Smooth muscle cell (in vitro differentiated cells): ENCODE results near the gene CPVL. TPM values are rescaled to one million over a fixed set of nuclear protein-coding genes. Genes with fewer than 3 reads are reported as not detected.
A peak's percentile ranks its signal among the peaks of the same experiment; 100 is the strongest.

Source experiments
- DNase-seq: peaks from one replicate; lab custom pipeline; 2025; ENCODE audit not compliant: unreplicated experiment; lab: John Stamatoyannopoulos, UW
- H2AFZ ChIP-seq: fragments of 200-600 bp; sonication (generic); 2 replicates; pipeline ENCODE4 v1.6.0; 2016; ENCODE audit warnings: antibody characterized with exemption, low read depth, mild to moderate bottlenecking
- H3F3A ChIP-seq: fragments of 200-600 bp; sonication (generic); 2 replicates; pipeline ENCODE4 v1.6.0; 2017; ENCODE audit warnings: antibody characterized with exemption, low read depth
- H3K27ac ChIP-seq: fragments of 200-600 bp; sonication (generic); 2 replicates; pipeline ENCODE4 v1.5.1; 2016; ENCODE audit warnings: low read depth, mild to moderate bottlenecking
- H3K27me3 ChIP-seq: fragments of 200-600 bp; sonication (generic); 2 replicates; pipeline ENCODE4 v1.6.1; 2016; ENCODE audit warnings: low read depth, mild to moderate bottlenecking
- H3K36me3 ChIP-seq: fragments of 200-600 bp; sonication (generic); 2 replicates; pipeline ENCODE4 v1.5.1; 2016; ENCODE audit warnings: low read depth
- H3K4me1 ChIP-seq: fragments of 200-600 bp; sonication (generic); 2 replicates; pipeline ENCODE4 v1.5.1; 2016; ENCODE audit warnings: low read depth
- H3K4me2 ChIP-seq: fragments of 200-600 bp; sonication (generic); 2 replicates; pipeline ENCODE4 v1.6.0; 2016; ENCODE audit warnings: mild to moderate bottlenecking
- H3K4me3 ChIP-seq: fragments of 200-600 bp; sonication (generic); 2 replicates; pipeline ENCODE4 v1.5.1; 2016; ENCODE audit warnings: mild to moderate bottlenecking
- H3K79me2 ChIP-seq: fragments of 200-600 bp; sonication (generic); 2 replicates; pipeline ENCODE4 v1.6.0; 2016; ENCODE audit warnings: low read depth, mild to moderate bottlenecking
- H3K9ac ChIP-seq: fragments of 200-600 bp; sonication (generic); 2 replicates; pipeline ENCODE4 v1.6.0; 2016; ENCODE audit warnings: low read depth
- H3K9me3 ChIP-seq: fragments of 200-600 bp; sonication (generic); replicated peaks from 2 replicates; pipeline ENCODE4 v1.5.1; 2016; ENCODE audit warnings: low read depth
- H4K20me1 ChIP-seq: fragments of 200-600 bp; sonication (generic); 2 replicates; pipeline ENCODE4 v1.6.0; 2016; ENCODE audit warnings: low read depth
- CTCF ChIP-seq: fragments of 200-600 bp; sonication (generic); IDR thresholded peaks from 2 replicates; pipeline ENCODE4 v1.5.1; 2017; ENCODE audit warnings: borderline replicate concordance, mild to moderate bottlenecking, antibody characterized with exemption; ENCODE audit not compliant: insufficient read depth, poor library complexity, severe bottlenecking
- WGBS: methylation state at CpG from one replicate; pipeline ENCODE4 v1.1.7; 2016; ENCODE audit warnings: low lambda C conversion rate; 5-methylcytosine and 5-hydroxymethylcytosine counted together
- polyA plus RNA-seq: library from polyadenylated mRNA; unstranded; fragments of >200 nt; fragmentation: Nextera tagmentation; extraction: Ambion mirVana; gene quantifications from 2 replicates; pipeline ENCODE4 v1.2.1, GENCODE V29; 2016
- total RNA-seq: library from RNA; depleted of rRNA; stranded (reverse); fragments of >200 nt; gene quantifications from 2 replicates; pipeline ENCODE4 v1.2.3, GENCODE V29; 2014

The CPVL gene
- total and polyA plus RNA-seq, 2 experiments from 2014 or later = 7.2 to 29.8 TPM

GRCh38 chr7:28954946-28955345 lies 191.4 kb downstream of the CPVL start:
- Histone ChIP-seq H3K9ac (no peak overlapping the region), H3K27me3 (no peaks in the 10 kb centered on the region), H3F3A (peaks cover 40% of the 10 kb centered on the region), H3K79me2 (no peaks in the 10 kb centered on the region), H3K4me1 (peaks cover 22% of the 10 kb centered on the region), H3K36me3 (no peaks in the 10 kb centered on the region), H3K4me3 (no peak overlapping the region), H3K27ac (peak overlapping the region; percentile 56), H3K9me3 (no peaks in the 10 kb centered on the region), H4K20me1 (peaks cover 7% of the 10 kb centered on the region), H3K4me2 (peak overlapping the region; percentile 97), H2AFZ (no peak overlapping the region)
- no peak for DNase-seq
- WGBS = 83% methylated on average over 5 of the region's 5 CpGs
- TF ChIP-seq CTCF = no peak

DNA sequence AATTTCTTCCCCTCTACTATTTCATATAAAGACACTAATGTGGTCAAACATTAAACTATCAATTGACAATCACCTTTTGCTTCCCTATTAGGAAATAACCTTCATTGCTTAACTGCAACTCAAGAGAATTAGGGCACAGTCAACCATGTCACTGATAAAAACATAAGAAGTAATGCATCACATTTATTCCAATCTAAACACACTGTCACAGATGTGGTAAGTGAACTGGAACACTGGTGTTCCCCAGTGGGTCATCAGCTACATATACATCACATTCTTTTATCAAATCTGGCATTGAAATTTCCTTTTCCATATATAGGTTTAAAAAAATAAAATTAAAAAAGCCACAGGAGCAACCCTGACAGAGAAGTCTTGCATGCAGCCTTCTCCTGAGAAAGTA lies 191.9 kb downstream of the CPVL start:
- Histone ChIP-seq H4K20me1 (peaks cover 7% of the 10 kb centered on the region), H3K4me1 (peaks cover 22% of the 10 kb centered on the region), H3K79me2 (no peaks in the 10 kb centered on the region), H3K4me2 (peak overlapping the region; percentile 97), H3K4me3 (no peak overlapping the region), H3F3A (peaks cover 37% of the 10 kb centered on the region), H2AFZ (no peak overlapping the region), H3K27me3 (no peaks in the 10 kb centered on the region), H3K9ac (no peak overlapping the region), H3K36me3 (no peaks in the 10 kb centered on the region), H3K9me3 (no peaks in the 10 kb centered on the region), H3K27ac (peak overlapping the region; percentile 56)
- TF ChIP-seq CTCF = no peak
- DNase-seq = no peak

DNA sequence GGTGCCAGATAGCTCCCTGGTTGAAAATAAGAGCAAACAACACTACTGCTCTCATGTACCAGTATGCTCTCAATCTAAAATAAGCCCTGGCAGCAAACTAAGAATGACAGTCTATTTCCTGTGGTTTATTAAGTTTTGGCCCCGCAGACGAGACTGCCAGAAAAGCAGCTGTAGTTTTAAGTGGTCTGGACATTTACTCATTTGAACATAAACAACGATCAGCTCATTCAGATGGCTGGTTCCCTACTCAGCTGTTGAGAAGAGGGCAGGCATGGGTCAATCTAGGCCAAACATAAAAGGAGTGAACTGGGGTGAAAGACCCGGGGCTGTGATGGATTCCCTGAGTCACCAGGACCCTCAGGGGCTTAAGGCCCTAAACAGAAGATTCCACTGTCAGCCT lies 192.7 kb downstream of the CPVL start:
- Histone ChIP-seq H4K20me1 (peaks cover 7% of the 10 kb centered on the region), H3K36me3 (no peaks in the 10 kb centered on the region), H3K4me1 (peaks cover 15% of the 10 kb centered on the region), H3K79me2 (no peaks in the 10 kb centered on the region), H3F3A (peaks cover 32% of the 10 kb centered on the region), H2AFZ (no peak overlapping the region), H3K27me3 (no peaks in the 10 kb centered on the region), H3K4me2 (peak overlapping the region; percentile 97), H3K9me3 (no peaks in the 10 kb centered on the region), H3K9ac (no peak overlapping the region), H3K27ac (peak overlapping the region; percentile 56), H3K4me3 (no peak overlapping the region)
- DNase-seq = no peak
- TF ChIP-seq CTCF = no peak
- 14% methylated on average over 4 of the region's 4 CpGs for WGBS

Other genes with a start within 250 kb of the CPVL start
- 8.9 and 11.1 TPM in 2 replicates for gene TRIL, start 188.2 kb downstream of the CPVL start, total RNA-seq
- gene TRIL, start 188.2 kb downstream of the CPVL start, polyA plus RNA-seq = 4.7 and 11.0 TPM in 2 replicates
- 14.0 and 20.7 TPM in 2 replicates for gene CHN2, start 48.2 kb upstream of the CPVL start, total RNA-seq
- gene CHN2, start 48.2 kb upstream of the CPVL start, polyA plus RNA-seq = 7.4 and 15.7 TPM in 2 replicates